GM23338 (cell line): Measurements from ENCODE around the gene XPR1. TPM values are rescaled to one million over a fixed set of nuclear protein-coding genes. Genes with fewer than 3 reads are reported as not detected.
A peak's percentile ranks its signal among the peaks of the same experiment; 100 is the strongest.

Source experiments
- ATAC-seq: fragments of 200-7000 bp; cut with Tn5 transposase; 3 replicates; pipeline ENCODE4 v1.9.1; 2020
- DNase-seq: peaks from one replicate; pipeline ENCODE4 v3.0.0-alpha.2; 2015; ENCODE audit warnings: low spot score
- H2AFZ ChIP-seq: fragments of 200-600 bp; sonication (generic); 2 replicates; pipeline ENCODE4 v1.8.0; 2016; ENCODE audit warnings: antibody characterized with exemption, mild to moderate bottlenecking, moderate library complexity
- H3F3A ChIP-seq: fragments of 200-600 bp; sonication (generic); replicated peaks from 2 replicates; pipeline ENCODE4 v1.8.0; 2017; ENCODE audit warnings: antibody characterized with exemption, mixed run types, low read depth
- H3K27ac ChIP-seq: fragments of 200-600 bp; sonication (generic); 2 replicates; pipeline ENCODE4 v1.6.1; 2016; ENCODE audit warnings: low read depth
- H3K27me3 ChIP-seq: fragments of 200-600 bp; sonication (generic); 2 replicates; pipeline ENCODE4 v1.8.0; 2016; ENCODE audit warnings: mild to moderate bottlenecking, mixed run types, moderate library complexity; ENCODE audit not compliant: insufficient read depth
- H3K36me3 ChIP-seq: fragments of 200-600 bp; sonication (generic); 2 replicates; pipeline ENCODE4 v1.8.0; 2016; ENCODE audit warnings: mild to moderate bottlenecking; ENCODE audit not compliant: insufficient read depth
- H3K4me1 ChIP-seq: fragments of 200-600 bp; sonication (generic); 2 replicates; pipeline ENCODE4 v1.8.0; 2016; ENCODE audit warnings: mild to moderate bottlenecking, moderate library complexity; ENCODE audit not compliant: insufficient read depth
- H3K4me2 ChIP-seq: fragments of 200-600 bp; sonication (generic); 2 replicates; pipeline ENCODE4 v1.7.1; 2017; ENCODE audit warnings: mixed run types
- H3K4me3 ChIP-seq: fragments of 200-600 bp; sonication (generic); 2 replicates; pipeline ENCODE4 v1.6.1; 2016; ENCODE audit warnings: mixed run types
- H3K79me2 ChIP-seq: fragments of 200-600 bp; sonication (generic); replicated peaks from 2 replicates; pipeline ENCODE4 v1.8.0; 2017; ENCODE audit warnings: mild to moderate bottlenecking; ENCODE audit not compliant: insufficient read depth
- H3K9me2 ChIP-seq: fragments of 200-600 bp; sonication (generic); 2 replicates; pipeline ENCODE4 v1.8.0; 2017; ENCODE audit not compliant: insufficient read depth
- H4K20me1 ChIP-seq: fragments of 200-600 bp; sonication (generic); replicated peaks from 2 replicates; pipeline ENCODE4 v1.8.0; 2017; ENCODE audit warnings: mild to moderate bottlenecking; ENCODE audit not compliant: insufficient read depth
- H3K27ac Mint-ChIP-seq: 2 replicates; pipeline ENCODE4 v1.8.0; 2020; ENCODE audit warnings: inconsistent platforms, mild to moderate bottlenecking, moderate library complexity, mixed read lengths
- H3K27me3 Mint-ChIP-seq: 3 replicates; pipeline ENCODE4 v1.8.0; 2022; ENCODE audit warnings: low read depth, mild to moderate bottlenecking, moderate library complexity, mixed read lengths, inconsistent platforms; ENCODE audit not compliant: insufficient read depth, poor library complexity
- H3K36me3 Mint-ChIP-seq: 3 replicates; pipeline ENCODE4 v1.8.0; 2021; ENCODE audit warnings: low read depth, mild to moderate bottlenecking, inconsistent platforms, moderate library complexity, mixed read lengths
- H3K4me1 Mint-ChIP-seq: 3 replicates; pipeline ENCODE4 v1.8.0; 2020; ENCODE audit warnings: mild to moderate bottlenecking, inconsistent platforms, mixed read lengths
- H3K4me3 Mint-ChIP-seq: 3 replicates; pipeline ENCODE4 v1.8.0; 2021; ENCODE audit warnings: moderate library complexity, mild to moderate bottlenecking, inconsistent platforms, mixed read lengths
- H3K9me3 Mint-ChIP-seq: 3 replicates; pipeline ENCODE4 v1.8.0; 2020; ENCODE audit warnings: moderate library complexity, mild to moderate bottlenecking, inconsistent platforms, mixed read lengths
- CREB1 ChIP-seq: fragments of 250-450 bp; sonication (Bioruptor Pico); IDR thresholded peaks from 2 replicates; pipeline ENCODE4 v1.5.0; 2020; ENCODE audit warnings: low read depth, mild to moderate bottlenecking, moderate library complexity
- CTCF ChIP-seq, 2 experiments: fragments of 200-600 bp in 1 of 2; sonication (generic) in 1 of 2; conservative IDR thresholded peaks; 2 replicates each; pipeline versions ENCODE4 v1.5.1 to v1.6.1; 2016 to 2017; ENCODE audit warnings: antibody characterized with exemption in 2 of 2, low read depth in 2 of 2, mild to moderate bottlenecking in 2 of 2, moderate library complexity in 1 of 2
- EZH2 ChIP-seq: fragments of 200-600 bp; sonication (generic); IDR thresholded peaks from one replicate; pipeline ENCODE4 v1.8.0; 2017; ENCODE audit warnings: antibody characterized with exemption, mild to moderate bottlenecking, low read depth; ENCODE audit not compliant: unreplicated experiment
- EZH2phosphoT487 ChIP-seq: fragments of 200-600 bp; sonication (generic); IDR thresholded peaks from one replicate; pipeline ENCODE4 v1.8.1; 2018; ENCODE audit warnings: antibody characterized with exemption; ENCODE audit not compliant: unreplicated experiment
- JUNB ChIP-seq: IDR thresholded peaks from one replicate; pipeline ENCODE4 v1.6.1; 2016; ENCODE audit warnings: antibody characterized with exemption; ENCODE audit not compliant: unreplicated experiment
- NANOG ChIP-seq: IDR thresholded peaks from 2 replicates; pipeline ENCODE4 v1.6.1; 2016; ENCODE audit warnings: antibody characterized with exemption, borderline replicate concordance
- POLR2AphosphoS5 ChIP-seq: IDR thresholded peaks from 2 replicates; pipeline ENCODE4 v1.6.1; 2016; ENCODE audit warnings: antibody characterized with exemption, low read depth
- REST ChIP-seq: IDR thresholded peaks from one replicate; pipeline ENCODE4 v1.6.1; 2018; ENCODE audit warnings: antibody characterized with exemption; ENCODE audit not compliant: unreplicated experiment
- STAT1 ChIP-seq: IDR thresholded peaks from one replicate; pipeline ENCODE4 v1.6.1; 2016; ENCODE audit warnings: antibody characterized with exemption; ENCODE audit not compliant: unreplicated experiment
- ZNF114 ChIP-seq: fragments of 250-450 bp; sonication (Bioruptor Pico); IDR thresholded peaks from 2 replicates; pipeline ENCODE4 v1.5.0; 2020; ENCODE audit warnings: mild to moderate bottlenecking, moderate library complexity
- polyA plus RNA-seq: library from polyadenylated mRNA; unstranded; fragments of >200 nt; fragmentation: Nextera tagmentation; extraction: Ambion mirVana; gene quantifications from 2 replicates; pipeline ENCODE4 v1.2.1, GENCODE V29; 2016
- total RNA-seq: library from RNA; depleted of rRNA; stranded (reverse); fragments of >200 nt; shearing (Covaris generic); gene quantifications from 2 replicates; pipeline ENCODE4 v1.2.3, GENCODE V29; 2014
- TF ChIP-seq, protein P1 (sequence below): fragments of 250-450 bp; sonication (Bioruptor Pico); IDR thresholded peaks from 2 replicates; pipeline ENCODE4 v1.5.0; 2020; ENCODE audit warnings: mild to moderate bottlenecking, moderate library complexity

Gene XPR1
- total and polyA plus RNA-seq, 2 experiments from 2014 or later, result 9.3 to 38.1 TPM

GRCh38 chr1:180631194-180631765, 542 bp upstream of the XPR1 start:
- Histone ChIP-seq H3K36me3 (no peaks in the 10 kb centered on the region), H3K4me3 (0 out of 2 replicates have a peak overlapping the region, but pooled peaks have one; percentile 3), H3K9me2 (no peaks in the 10 kb centered on the region), H3K79me2 (peaks cover 38% of the 10 kb centered on the region), H3K4me2 (peak overlapping the region; percentile 10; the same call in 1 of the 2 replicates), H3F3A (no peaks in the 10 kb centered on the region), H3K27me3 (no peaks in the 10 kb centered on the region), H3K27ac (no peak overlapping the region), H4K20me1 (peaks cover 12% of the 10 kb centered on the region), H2AFZ (peak overlapping the region; percentile 1; the same call in 1 of the 2 replicates), H3K4me1 (peaks cover 20% of the 10 kb centered on the region)
- Mint-ChIP-seq H3K27me3 (no peaks in the 10 kb centered on the region), H3K4me3 (peak overlapping the region; percentile 39; the same call in 1 of the 3 replicates), H3K27ac (no peak overlapping the region), H3K9me3 (no peaks in the 10 kb centered on the region), H3K4me1 (peaks cover 6% of the 10 kb centered on the region), H3K36me3 (no peaks in the 10 kb centered on the region)
- ATAC-seq, result no peak
- no peak for DNase-seq
- TF ChIP-seq EZH2phosphoT487 (no peak), POLR2AphosphoS5 (no peak), STAT1 (no peak), ZNF114 (no peak), NANOG (no peak), JUNB (no peak), CREB1 (no peak), REST (no peak), EZH2 (no peak), CTCF (conservative IDR thresholded peaks at IDR 0.05; ENCODE audit: low read depth in 2 of 2) (no peak)
- TF ChIP-seq, protein P1, sequence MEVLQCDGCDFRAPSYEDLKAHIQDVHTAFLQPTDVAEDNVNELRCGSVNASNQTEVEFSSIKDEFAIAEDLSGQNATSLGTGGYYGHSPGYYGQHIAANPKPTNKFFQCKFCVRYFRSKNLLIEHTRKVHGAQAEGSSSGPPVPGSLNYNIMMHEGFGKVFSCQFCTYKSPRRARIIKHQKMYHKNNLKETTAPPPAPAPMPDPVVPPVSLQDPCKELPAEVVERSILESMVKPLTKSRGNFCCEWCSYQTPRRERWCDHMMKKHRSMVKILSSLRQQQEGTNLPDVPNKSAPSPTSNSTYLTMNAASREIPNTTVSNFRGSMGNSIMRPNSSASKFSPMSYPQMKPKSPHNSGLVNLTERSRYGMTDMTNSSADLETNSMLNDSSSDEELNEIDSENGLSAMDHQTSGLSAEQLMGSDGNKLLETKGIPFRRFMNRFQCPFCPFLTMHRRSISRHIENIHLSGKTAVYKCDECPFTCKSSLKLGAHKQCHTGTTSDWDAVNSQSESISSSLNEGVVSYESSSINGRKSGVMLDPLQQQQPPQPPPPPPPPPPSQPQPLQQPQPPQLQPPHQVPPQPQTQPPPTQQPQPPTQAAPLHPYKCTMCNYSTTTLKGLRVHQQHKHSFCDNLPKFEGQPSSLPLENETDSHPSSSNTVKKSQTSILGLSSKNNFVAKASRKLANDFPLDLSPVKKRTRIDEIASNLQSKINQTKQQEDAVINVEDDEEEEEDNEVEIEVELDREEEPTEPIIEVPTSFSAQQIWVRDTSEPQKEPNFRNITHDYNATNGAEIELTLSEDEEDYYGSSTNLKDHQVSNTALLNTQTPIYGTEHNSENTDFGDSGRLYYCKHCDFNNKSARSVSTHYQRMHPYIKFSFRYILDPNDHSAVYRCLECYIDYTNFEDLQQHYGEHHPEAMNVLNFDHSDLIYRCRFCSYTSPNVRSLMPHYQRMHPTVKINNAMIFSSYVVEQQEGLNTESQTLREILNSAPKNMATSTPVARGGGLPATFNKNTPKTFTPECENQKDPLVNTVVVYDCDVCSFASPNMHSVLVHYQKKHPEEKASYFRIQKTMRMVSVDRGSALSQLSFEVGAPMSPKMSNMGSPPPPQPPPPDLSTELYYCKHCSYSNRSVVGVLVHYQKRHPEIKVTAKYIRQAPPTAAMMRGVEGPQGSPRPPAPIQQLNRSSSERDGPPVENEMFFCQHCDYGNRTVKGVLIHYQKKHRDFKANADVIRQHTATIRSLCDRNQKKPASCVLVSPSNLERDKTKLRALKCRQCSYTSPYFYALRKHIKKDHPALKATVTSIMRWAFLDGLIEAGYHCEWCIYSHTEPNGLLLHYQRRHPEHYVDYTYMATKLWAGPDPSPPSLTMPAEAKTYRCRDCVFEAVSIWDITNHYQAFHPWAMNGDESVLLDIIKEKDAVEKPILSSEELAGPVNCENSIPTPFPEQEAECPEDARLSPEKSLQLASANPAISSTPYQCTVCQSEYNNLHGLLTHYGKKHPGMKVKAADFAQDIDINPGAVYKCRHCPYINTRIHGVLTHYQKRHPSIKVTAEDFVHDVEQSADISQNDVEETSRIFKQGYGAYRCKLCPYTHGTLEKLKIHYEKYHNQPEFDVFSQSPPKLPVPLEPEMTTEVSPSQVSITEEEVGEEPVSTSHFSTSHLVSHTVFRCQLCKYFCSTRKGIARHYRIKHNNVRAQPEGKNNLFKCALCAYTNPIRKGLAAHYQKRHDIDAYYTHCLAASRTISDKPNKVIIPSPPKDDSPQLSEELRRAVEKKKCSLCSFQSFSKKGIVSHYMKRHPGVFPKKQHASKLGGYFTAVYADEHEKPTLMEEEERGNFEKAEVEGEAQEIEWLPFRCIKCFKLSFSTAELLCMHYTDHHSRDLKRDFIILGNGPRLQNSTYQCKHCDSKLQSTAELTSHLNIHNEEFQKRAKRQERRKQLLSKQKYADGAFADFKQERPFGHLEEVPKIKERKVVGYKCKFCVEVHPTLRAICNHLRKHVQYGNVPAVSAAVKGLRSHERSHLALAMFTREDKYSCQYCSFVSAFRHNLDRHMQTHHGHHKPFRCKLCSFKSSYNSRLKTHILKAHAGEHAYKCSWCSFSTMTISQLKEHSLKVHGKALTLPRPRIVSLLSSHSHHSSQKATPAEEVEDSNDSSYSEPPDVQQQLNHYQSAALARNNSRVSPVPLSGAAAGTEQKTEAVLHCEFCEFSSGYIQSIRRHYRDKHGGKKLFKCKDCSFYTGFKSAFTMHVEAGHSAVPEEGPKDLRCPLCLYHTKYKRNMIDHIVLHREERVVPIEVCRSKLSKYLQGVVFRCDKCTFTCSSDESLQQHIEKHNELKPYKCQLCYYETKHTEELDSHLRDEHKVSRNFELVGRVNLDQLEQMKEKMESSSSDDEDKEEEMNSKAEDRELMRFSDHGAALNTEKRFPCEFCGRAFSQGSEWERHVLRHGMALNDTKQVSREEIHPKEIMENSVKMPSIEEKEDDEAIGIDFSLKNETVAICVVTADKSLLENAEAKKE (CRISPR knock-in tag), result no peak
